ENCODE measurements around the gene E2F4.

E2F4 gene

GRCh38 chr16:67230809-67231660 is 39.1 kb downstream of the E2F4 start:
- no peak for TF ChIP-seq CTCF (conservative IDR thresholded peaks at IDR 0.05; ENCODE audit: low read depth, low read length)
- no peak for DNase-seq (ENCODE audit: low read depth)
- no peak overlapping the region for H3K4me3 ChIP-seq (ENCODE audit: low read length)

- DNase-seq (ENCODE audit: low read depth) = no peak
- TF ChIP-seq CTCF (conservative IDR thresholded peaks at IDR 0.05; ENCODE audit: low read depth, low read length) = no peak
- no peak overlapping the region for H3K4me3 ChIP-seq (ENCODE audit: low read length)
Measured at GRCh38 chr16:67233596-67233995, 41.6 kb downstream of the E2F4 start.

- no peak for TF ChIP-seq CTCF (conservative IDR thresholded peaks at IDR 0.05; ENCODE audit: low read depth, low read length)
- no peak overlapping the region for H3K4me3 ChIP-seq (ENCODE audit: low read length)
Measured at GRCh38 chr16:67234180-67234597, 42.2 kb downstream of the E2F4 start.

GRCh38 chr16:67235816-67236562 is 44.0 kb downstream of the E2F4 start:
- no peak overlapping the region for H3K4me3 ChIP-seq (ENCODE audit: low read length)
- DNase-seq (ENCODE audit: low read depth) = no peak
- TF ChIP-seq CTCF (conservative IDR thresholded peaks at IDR 0.05; ENCODE audit: low read depth, low read length) = no peak

More at GRCh38 chr16:67234180-67234597, 42.2 kb downstream of the E2F4 start:
- no peak for DNase-seq (ENCODE audit: low read depth)

- no peak for TF ChIP-seq CTCF (conservative IDR thresholded peaks at IDR 0.05; ENCODE audit: low read depth, low read length)
- no peak for DNase-seq (ENCODE audit: low read depth)
- no peak overlapping the region for H3K4me3 ChIP-seq (ENCODE audit: low read length)
Measured at GRCh38 chr16:67236563-67237395, 44.8 kb downstream of the E2F4 start.

GRCh38 chr16:67237396-67238277 is 45.7 kb downstream of the E2F4 start:
- no peak overlapping the region for H3K4me3 ChIP-seq (ENCODE audit: low read length)
- no peak for DNase-seq (ENCODE audit: low read depth)
- TF ChIP-seq CTCF (conservative IDR thresholded peaks at IDR 0.05; ENCODE audit: low read depth, low read length) = no peak
